ENCODE measurements around the gene SNAI1.

- TF ChIP-seq EZH2 (IDR thresholded peaks at IDR 0.05; ENCODE audit: insufficient read depth, poor library complexity, severe bottlenecking) = no peak
- TF ChIP-seq EZH2phosphoT487 (IDR thresholded peaks at IDR 0.05; ENCODE audit: insufficient read depth, low read depth) = no peak
Measured at GRCh38 chr20:50019466-50020256, 36.9 kb downstream of the SNAI1 start.

All from GM23248 (cell line).